ENCODE results near the gene ARG2. TPM values are rescaled to one million over a fixed set of nuclear protein-coding genes. Genes with fewer than 3 reads are reported as not detected.

The ARG2 gene
- total and polyA plus RNA-seq, 2 of the 4 experiments (the other 2 are of a cell fraction) = 1.1 to 2.5 TPM

DNA sequence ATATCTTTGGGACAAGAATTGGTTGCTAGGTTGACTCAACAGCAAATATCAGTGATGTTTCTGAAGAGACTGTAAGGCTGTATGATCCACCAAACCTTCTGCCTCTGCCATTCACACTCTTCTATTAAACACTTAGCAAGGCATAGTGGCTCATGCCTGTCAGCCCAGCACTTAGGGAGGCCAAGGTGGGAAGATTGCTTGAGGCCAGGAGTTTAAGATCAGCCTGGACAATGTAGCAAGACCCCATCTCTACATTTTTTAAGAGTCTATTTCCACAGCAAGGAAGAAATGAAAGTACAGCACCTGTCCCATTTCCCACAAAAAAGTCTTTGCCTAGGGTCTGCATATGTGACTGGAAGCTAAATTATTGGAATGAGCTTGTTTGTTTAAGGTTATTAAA, 7.8 kb downstream of the ARG2 start:
- no peaks in the 10 kb centered on the region; the same call in 1 of the 2 replicates for H3K9me1 ChIP-seq (ENCODE audit: insufficient read depth, low read length)
- no peak overlapping the region for H2BK120ac ChIP-seq (ENCODE audit: low read depth, low read length)
- no peak overlapping the region for H3K23ac ChIP-seq (ENCODE audit: low read depth, low read length)
- ATAC-seq (ENCODE audit: low read depth) (no peak), DNase-seq (no peak)
- H4K91ac ChIP-seq (ENCODE audit: insufficient read depth, low read depth, low read length) = no peak overlapping the region
- no peaks in the 10 kb centered on the region for H3K9me3 ChIP-seq (ENCODE audit: control insufficient read depth, insufficient read depth, low read length)
- no peak overlapping the region for H2BK15ac ChIP-seq (ENCODE audit: low read depth, low read length)
- H2AK5ac ChIP-seq (ENCODE audit: low read depth, low read length) = no peak overlapping the region
- H3K18ac ChIP-seq (ENCODE audit: low read depth, low read length) = no peak overlapping the region
- intact Hi-C loops (cut with micrococcal nuclease) = no loop called here
- no peak for TF ChIP-seq MAFK (IDR thresholded peaks at IDR 0.05; ENCODE audit: low read depth, low read length)
- H3K4me1 ChIP-seq (ENCODE audit: control insufficient read depth, insufficient read depth, low read length) = peaks cover 3% of the 10 kb centered on the region; the same call in 1 of the 2 replicates
- no peak overlapping the region for H3K56ac ChIP-seq (ENCODE audit: extremely low read depth, insufficient read depth, low read length)
- H4K5ac ChIP-seq (ENCODE audit: low read depth, low read length) = no peak overlapping the region
- no peak overlapping the region for H4K8ac ChIP-seq (ENCODE audit: low read depth in 2 of 2, low read length in 2 of 2)
- no peak overlapping the region for H3K4ac ChIP-seq (ENCODE audit: low read depth, low read length)
- peaks cover 2% of the 10 kb centered on the region for H3K27me3 ChIP-seq (ENCODE audit: control insufficient read depth, insufficient read depth, low read length)
- no peaks in the 10 kb centered on the region for H3K79me1 ChIP-seq (ENCODE audit: low read depth in 1 of 2, low read length in 2 of 2)
- H2BK5ac ChIP-seq (ENCODE audit: low read depth, low read length, poor library complexity, severe bottlenecking) = no peak overlapping the region
- no TSS peak for BruUV-seq (replicated peaks)
- H3K4me2 ChIP-seq (ENCODE audit: low read depth, low read length) = no peak overlapping the region
- CTCF ChIA-PET = no interaction called here
- dilution Hi-C loops (cut with HindIII; ENCODE audit: low sequenced_read_pairs, unreplicated experiment) = no loop called here
- H3K4me3 ChIP-seq (ENCODE audit: insufficient read depth, low read depth, low read length) = no peak overlapping the region
- H3K14ac ChIP-seq (replicated peaks; ENCODE audit: low read depth, low read length) = no peak overlapping the region
- no peak overlapping the region for H2AFZ ChIP-seq (replicated peaks; ENCODE audit: low read length, poor library complexity)
- H2AK9ac ChIP-seq (replicated peaks; ENCODE audit: low read depth, low read length, poor library complexity) = no peak overlapping the region
- H3K9ac ChIP-seq (ENCODE audit: low read depth, low read length) = no peak overlapping the region
- H3K36me3 ChIP-seq (ENCODE audit: control insufficient read depth, insufficient read depth, low read length) = no peaks in the 10 kb centered on the region
- no peaks in the 10 kb centered on the region for H4K20me1 ChIP-seq (ENCODE audit: insufficient read depth, low read length)
- in situ Hi-C loops (cut with MboI; ENCODE audit: low sequenced_read_pairs) = no loop called here
- H3K27ac ChIP-seq (ENCODE audit: insufficient read depth, low read length) = no peak overlapping the region
- POLR2A ChIA-PET (ENCODE audit: unreplicated experiment) = no interaction called here
- H2BK20ac ChIP-seq (ENCODE audit: low read depth, low read length) = no peak overlapping the region

All from IMR-90 (cell line).